GM13976 (cell line): Measurements from ENCODE around the gene IFNA14.

Source experiments
- DNase-seq: peaks from one replicate; pipeline ENCODE4 v3.0.0; 2012; ENCODE audit warnings: low spot score
- in situ Hi-C: fragments of 300-500 bp; cut with MboI; formaldehyde crosslinking; loops from one replicate; pipeline ENCODE4 v1.12.0; 2022; ENCODE audit warnings: low sequenced_read_pairs, mixed read lengths, inconsistent platforms; ENCODE audit not compliant: unreplicated experiment
- TF ChIP-seq, protein P1 (sequence below): IDR thresholded peaks from 2 replicates; pipeline ENCODE4 v1.5.1; 2012; ENCODE audit warnings: borderline replicate concordance, mild to moderate bottlenecking; ENCODE audit not compliant: insufficient read depth; ENCODE audit errors: extremely low read depth, missing control alignments, control extremely low read depth

Gene IFNA14

DNA sequence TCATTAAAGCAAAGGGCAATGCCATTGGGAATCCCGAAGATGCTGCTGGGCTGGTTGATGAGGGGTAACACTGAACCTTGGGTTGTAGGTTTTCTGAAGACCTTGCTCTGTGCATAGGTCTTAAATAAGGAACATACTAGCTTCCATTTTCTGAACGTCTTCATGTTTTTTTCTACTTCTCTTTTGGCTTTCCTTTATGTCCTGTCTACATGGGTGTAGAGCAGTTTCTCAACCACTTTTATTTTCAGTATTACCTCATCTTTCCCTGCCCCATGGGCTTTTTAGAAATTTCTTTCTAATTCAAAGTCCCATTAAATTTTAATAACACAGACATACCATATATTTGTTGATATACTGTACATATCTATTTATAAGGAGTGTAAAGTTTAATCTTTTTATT, at the start of gene IFNA14:
TSS of gene IFNA14 (minus strand) at position 95 of the 400 bp plus-strand sequence. CDS start at position 25, 70 bp downstream.
- in situ Hi-C loops, result loop anchor here (25.0 kb wide), 1 partner anchor 547 kb away; no protein-coding TSS in a partner anchor
- no peak for DNase-seq
- TF ChIP-seq, protein P1, sequence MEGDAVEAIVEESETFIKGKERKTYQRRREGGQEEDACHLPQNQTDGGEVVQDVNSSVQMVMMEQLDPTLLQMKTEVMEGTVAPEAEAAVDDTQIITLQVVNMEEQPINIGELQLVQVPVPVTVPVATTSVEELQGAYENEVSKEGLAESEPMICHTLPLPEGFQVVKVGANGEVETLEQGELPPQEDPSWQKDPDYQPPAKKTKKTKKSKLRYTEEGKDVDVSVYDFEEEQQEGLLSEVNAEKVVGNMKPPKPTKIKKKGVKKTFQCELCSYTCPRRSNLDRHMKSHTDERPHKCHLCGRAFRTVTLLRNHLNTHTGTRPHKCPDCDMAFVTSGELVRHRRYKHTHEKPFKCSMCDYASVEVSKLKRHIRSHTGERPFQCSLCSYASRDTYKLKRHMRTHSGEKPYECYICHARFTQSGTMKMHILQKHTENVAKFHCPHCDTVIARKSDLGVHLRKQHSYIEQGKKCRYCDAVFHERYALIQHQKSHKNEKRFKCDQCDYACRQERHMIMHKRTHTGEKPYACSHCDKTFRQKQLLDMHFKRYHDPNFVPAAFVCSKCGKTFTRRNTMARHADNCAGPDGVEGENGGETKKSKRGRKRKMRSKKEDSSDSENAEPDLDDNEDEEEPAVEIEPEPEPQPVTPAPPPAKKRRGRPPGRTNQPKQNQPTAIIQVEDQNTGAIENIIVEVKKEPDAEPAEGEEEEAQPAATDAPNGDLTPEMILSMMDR, result no peak

DNA sequence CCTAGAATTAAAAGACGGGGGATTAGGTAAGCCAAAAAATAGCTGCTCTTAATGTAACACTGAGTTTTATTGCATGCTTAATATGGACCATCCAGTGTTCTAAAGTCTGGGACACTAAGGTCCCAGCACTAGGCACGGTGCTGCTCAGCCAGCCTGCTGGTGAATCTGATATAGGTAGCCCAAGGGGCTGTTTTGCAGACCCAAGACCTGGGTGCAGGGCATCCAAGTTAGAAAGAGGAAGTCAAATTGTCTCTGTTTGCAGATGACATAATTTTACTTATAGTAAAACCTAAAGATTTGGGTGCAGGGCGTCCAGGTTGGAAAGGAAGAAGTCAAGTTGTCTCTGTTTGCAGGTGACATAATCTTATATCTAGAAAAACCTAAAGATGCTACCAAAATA, 47.5 kb upstream of the IFNA14 start:
- TF ChIP-seq, protein P1, result no peak
- DNase-seq, result no peak
- in situ Hi-C loops, result no loop called here

DNA sequence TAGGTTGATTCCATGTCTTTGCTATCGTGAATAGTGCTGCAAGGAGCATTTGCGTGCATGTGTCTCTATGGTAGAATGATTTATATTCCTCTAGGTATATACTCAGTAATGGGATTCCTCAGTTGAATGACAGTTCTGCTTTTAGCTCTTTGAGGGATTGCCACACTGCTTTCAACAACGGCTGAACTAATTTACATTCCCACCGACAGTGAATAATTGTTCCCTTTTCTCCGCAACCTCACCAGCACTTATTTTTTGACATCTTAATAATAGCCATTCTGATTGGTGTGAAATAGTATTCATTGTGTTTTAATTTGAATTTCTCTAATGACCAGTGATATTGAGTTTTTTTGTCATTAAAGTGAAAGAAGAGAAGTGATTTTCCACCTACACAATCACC, 46.9 kb upstream of the IFNA14 start:
- in situ Hi-C loops, result no loop called here
- no peak for DNase-seq
- TF ChIP-seq, protein P1, result no peak

DNA sequence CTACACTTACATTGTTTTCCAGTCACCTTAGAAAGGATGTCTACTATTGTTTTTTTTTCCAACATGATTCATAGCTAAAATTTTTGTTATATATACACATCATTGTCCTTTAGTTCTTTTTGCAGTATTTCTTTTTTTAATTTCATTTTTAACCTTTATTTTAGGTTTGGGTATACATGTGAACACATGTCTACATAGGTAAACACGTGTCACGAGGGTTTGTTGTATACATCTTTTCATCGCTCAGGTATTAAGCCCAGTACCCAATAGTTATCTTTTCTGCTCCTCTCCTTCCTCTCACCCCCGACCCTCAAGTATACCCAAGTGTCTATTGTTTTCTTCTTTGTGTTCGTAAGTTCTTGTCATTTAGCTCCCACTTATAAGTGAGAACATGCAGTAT, 46.3 kb upstream of the IFNA14 start:
- in situ Hi-C loops, result no loop called here
- TF ChIP-seq, protein P1, result no peak
- DNase-seq, result no peak

DNA sequence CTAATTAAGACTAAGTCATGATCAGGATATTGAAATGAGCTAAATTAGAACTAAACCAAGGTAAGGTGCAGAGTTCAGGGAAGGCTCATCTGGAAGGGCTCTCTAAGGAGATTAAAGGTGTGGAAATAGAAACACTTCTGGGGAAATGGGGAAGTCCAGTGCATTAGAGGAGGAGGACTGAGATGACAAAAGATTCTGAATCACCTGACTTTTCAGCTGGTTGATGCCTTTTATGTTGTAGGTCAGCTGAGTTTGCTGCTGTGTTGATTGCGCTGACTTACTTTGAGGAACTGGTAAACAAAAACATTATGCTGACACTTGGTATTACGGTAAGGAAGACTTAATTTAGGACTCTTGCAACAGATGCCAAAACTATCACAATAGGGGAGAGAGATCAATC, 41.5 kb upstream of the IFNA14 start:
- TF ChIP-seq, protein P1, result no peak
- in situ Hi-C loops, result no loop called here
- no peak for DNase-seq

DNA sequence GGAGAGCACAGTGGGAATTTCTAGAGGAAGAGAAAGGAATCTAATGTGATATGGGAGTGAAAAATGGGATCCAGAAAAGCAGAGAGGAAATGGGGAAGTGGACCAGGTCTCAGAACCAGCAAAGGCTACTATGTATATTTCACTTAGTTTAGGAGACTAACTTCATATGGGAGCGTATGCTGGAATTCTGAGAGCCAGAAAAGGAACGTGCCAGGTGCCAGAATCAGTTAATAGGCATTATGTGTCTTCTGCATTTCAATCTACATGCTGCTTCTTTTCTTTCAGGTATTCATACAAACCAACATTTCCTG, 28.5 kb upstream of the IFNA14 start:
- in situ Hi-C loops, result no loop called here
- TF ChIP-seq, protein P1, result no peak

More for the DNA sequence above, 28.5 kb upstream of the IFNA14 start:
- DNase-seq, result no peak
